Prostate gland (tissue), 2 donors: ENCODE measurements around the gene SGCA.

Experiments
- POLR2A ChIP-seq: fragments of 450-650 bp; IDR thresholded peaks from one replicate; pipeline ENCODE4 v1.6.1; 2016; ENCODE audit warnings: antibody characterized with exemption, mild to moderate bottlenecking
- POLR2AphosphoS5 ChIP-seq: sonication (generic); formaldehyde crosslinking; IDR thresholded peaks from one replicate; pipeline ENCODE4 v1.6.1; 2017; ENCODE audit warnings: antibody characterized with exemption
- TF ChIP-seq, protein P1 (sequence below), 4 experiments: fragments of 200-600 bp in 2 of 4; fragments of 450-650 bp in 2 of 4; sonication (generic) in 2 of 4; IDR thresholded peaks; 1 replicate in 3 of 4; 2 replicates in 1 of 4; pipeline ENCODE4 v1.5.1; 2016 to 2019; ENCODE audit warnings: antibody characterized with exemption in 4 of 4, mild to moderate bottlenecking in 2 of 4, moderate library complexity in 2 of 4

DNA sequence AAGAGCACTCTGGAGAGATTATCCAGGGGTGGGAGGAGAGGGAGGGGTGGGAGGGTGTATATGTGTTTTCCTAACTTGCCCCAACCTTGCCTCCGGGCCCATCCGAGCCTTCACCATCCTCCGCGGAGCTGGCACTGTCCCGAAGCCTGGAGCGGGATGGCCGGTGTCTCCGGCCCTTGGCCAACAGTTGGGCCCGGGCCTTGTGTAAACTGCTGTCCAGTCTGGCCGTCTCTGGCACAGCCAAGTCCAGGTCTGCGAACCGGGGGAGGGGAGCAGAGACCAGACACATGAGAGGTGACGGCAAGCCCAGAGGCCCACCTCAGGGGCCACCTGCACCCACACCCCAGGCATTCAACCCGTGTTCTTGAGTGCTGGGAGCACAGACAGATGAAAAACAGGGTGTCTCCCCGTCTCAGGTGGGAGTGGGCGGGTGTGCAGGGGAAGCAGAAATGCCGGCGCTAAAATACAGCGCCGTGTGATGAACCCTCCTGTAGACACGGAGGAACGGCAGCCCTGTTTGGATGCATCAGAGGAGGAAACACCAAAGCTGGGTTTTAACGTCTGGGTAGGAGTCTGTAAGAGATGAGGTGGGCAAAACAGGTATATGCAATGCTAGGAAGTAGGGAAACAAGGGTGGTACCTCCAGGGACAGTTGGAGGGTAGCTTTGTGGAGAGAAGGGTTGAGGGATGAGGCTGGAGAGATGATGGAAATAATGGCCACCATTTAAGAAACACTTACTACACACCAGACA lies 47.6 kb upstream of the SGCA start:
- no peak for TF ChIP-seq POLR2AphosphoS5
- TF ChIP-seq, protein P1, sequence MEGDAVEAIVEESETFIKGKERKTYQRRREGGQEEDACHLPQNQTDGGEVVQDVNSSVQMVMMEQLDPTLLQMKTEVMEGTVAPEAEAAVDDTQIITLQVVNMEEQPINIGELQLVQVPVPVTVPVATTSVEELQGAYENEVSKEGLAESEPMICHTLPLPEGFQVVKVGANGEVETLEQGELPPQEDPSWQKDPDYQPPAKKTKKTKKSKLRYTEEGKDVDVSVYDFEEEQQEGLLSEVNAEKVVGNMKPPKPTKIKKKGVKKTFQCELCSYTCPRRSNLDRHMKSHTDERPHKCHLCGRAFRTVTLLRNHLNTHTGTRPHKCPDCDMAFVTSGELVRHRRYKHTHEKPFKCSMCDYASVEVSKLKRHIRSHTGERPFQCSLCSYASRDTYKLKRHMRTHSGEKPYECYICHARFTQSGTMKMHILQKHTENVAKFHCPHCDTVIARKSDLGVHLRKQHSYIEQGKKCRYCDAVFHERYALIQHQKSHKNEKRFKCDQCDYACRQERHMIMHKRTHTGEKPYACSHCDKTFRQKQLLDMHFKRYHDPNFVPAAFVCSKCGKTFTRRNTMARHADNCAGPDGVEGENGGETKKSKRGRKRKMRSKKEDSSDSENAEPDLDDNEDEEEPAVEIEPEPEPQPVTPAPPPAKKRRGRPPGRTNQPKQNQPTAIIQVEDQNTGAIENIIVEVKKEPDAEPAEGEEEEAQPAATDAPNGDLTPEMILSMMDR (IDR thresholded peaks at IDR 0.05): no peak
- no peak for TF ChIP-seq POLR2A
